Bone marrow (tissue), 2 donors: ENCODE measurements around the gene MAP2K6.

Experiments used
- DNase-seq, 2 donors: peaks; one replicate each; lab custom pipeline; 2025; lab: John Stamatoyannopoulos, UW

MAP2K6 gene

DNA sequence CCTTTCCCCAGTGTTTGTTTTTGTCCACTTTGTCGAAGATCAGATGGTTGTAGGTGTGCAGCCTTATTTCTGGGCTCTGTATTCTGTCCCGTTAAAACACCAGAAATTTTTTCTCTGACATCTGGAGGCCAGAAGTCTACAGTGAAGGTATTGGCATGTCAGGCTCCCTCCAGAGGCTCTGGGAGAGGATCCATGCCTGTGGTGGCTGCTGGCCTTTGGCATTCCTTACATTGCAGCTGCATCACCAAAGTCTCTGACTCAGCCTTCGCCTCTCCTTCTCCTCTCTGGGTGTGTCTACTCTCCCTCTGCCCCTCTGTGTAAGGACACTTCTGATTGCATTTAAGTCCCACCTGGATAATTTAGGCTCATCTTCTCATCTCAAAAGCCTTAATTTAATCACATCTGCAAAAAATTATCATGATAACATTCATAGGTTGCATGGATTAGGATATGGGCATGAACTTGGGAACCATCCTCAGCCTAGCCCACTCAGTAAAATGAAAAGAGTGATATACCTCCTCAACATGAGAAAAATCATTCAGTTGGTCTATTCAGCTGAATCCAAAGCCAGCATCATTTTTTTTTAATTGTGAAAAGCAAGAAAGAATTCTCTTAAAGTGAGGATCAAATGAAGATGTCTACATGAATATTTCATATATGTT is 78.0 kb downstream of the MAP2K6 start:
- no peak for DNase-seq

- DNase-seq: no peak
Measured at GRCh38 chr17:69495787-69496186, 81.3 kb downstream of the MAP2K6 start.

GRCh38 chr17:69497161-69497560 is 82.7 kb downstream of the MAP2K6 start:
- no peak for DNase-seq

DNA sequence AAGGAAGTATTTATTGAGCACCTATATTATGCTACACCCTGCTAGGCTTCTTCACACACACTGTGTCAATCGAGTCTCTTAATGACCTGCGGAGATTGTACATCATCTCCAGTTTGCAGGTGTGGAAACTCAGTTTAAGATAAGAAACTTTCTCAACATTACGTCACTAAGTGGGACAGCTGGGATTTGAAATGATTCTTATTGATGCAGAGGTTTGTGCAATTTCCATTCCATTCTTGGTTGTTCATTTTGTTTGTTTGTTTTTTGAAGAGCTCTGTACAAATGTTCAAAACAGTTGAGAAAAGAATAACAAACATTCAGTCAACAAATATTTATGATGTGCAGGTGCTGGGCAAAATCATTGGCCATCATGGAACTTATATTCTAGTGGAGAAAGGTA is 84.8 kb downstream of the MAP2K6 start:
- no peak for DNase-seq

GRCh38 chr17:69500911-69501429 is 86.5 kb downstream of the MAP2K6 start:
- no peak for DNase-seq

DNA sequence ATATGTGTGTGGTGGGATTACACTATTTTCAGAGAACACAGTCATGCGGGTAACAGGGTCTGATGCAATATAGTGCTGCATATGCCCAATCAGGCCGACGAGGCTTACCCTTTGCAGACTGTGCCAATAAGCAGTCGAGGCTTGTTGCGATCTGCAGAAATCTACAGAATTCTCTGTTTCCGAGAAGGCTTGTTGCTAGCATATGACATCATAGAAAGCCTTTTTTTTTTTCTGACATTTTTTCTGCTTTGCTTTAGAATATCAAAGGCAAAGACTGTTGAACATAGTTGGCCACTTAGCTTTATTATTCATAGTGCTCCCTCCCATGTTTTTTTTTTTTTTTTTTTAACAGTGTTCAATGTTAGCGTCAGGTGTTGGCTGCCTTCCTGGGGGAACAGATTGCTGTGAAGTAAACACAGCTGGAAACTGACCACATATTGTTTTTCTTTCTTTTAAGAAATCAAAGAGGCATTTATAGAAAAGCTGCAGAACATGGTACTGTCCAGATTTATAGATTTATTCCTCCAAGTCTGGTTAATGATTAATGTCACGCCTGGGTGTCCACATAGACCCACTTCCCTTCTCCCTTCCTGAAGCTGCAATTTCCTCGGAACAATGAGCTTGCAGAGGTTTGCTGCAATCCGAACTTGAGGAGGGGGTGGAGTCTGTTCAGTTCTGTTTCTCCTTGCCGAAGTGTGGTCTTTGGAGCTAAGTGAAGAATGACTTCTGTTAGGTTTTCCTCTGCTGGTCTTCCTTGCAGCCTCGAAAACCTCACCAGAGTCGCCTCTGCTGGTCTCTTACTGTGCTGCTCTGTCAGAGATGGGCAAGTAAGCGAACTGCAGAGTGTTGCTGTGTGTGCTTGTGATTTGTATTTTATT is 87.3 kb downstream of the MAP2K6 start:
- no peak for DNase-seq

- no peak for DNase-seq
Measured at GRCh38 chr17:69503711-69504110, 89.2 kb downstream of the MAP2K6 start.

DNA sequence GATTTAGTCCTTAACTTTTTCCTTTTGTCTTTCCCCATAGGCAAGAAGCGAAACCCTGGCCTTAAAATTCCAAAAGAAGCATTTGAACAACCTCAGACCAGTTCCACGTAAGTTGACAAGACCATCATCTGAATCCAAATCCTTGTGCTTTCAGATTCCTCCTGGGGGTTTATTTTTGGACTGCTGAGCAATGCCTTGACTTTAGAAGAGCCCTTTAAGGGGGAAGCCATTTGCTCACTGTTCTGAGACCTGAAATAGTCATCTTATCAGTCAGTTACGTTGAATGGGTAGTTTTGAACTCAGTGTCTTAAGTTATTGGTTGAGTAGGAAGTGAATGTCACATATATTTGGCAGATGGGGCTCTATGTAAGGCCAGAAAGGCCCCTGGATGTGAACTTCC is 91.2 kb downstream of the MAP2K6 start:
- no peak for DNase-seq

- DNase-seq: no peak
Measured at GRCh38 chr17:69506489-69506888, 92.0 kb downstream of the MAP2K6 start.

- no peak for DNase-seq
Measured at GRCh38 chr17:69508814-69509213, 94.3 kb downstream of the MAP2K6 start.

DNA sequence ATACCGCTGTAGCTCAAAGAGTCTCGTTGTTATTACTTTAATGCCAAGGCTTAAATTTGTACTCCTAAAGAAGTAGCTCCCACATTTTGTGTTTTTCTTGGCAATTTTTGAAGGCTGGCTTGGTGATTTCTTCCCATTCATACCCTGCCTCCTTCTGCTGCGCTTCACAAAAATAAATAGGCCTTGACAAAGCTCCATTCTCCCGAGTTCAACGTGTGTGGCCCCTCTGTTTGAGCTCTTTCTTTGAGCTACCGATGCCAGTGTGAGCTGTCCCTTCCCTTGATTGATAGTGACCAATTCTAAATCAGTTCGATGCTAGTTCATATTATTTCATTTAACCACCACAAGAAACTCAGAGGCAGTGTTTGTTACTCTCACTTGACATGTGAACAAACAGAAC is 96.8 kb downstream of the MAP2K6 start:
- DNase-seq: no peak

- DNase-seq: no peak
Measured at GRCh38 chr17:69512946-69513345, 98.4 kb downstream of the MAP2K6 start.

- DNase-seq: no peak
Measured at GRCh38 chr17:69516225-69516624, 101.7 kb downstream of the MAP2K6 start.

GRCh38 chr17:69516911-69517310 is 102.4 kb downstream of the MAP2K6 start:
- DNase-seq: no peak

- DNase-seq: no peak
Measured at GRCh38 chr17:69518951-69519350, 104.5 kb downstream of the MAP2K6 start.

GRCh38 chr17:69523244-69523861 is 108.9 kb downstream of the MAP2K6 start:
- no peak for DNase-seq

- DNase-seq: no peak
Measured at GRCh38 chr17:69524854-69525253, 110.4 kb downstream of the MAP2K6 start.

GRCh38 chr17:69525920-69526841 is 111.7 kb downstream of the MAP2K6 start:
- DNase-seq: peak in 1 of 2 donors; percentile 2

- no peak for DNase-seq
Measured at GRCh38 chr17:69528035-69528434, 113.5 kb downstream of the MAP2K6 start.

GRCh38 chr17:69533481-69534234 is 119.2 kb downstream of the MAP2K6 start:
- no peak for DNase-seq

GRCh38 chr17:69534235-69534621 is 119.7 kb downstream of the MAP2K6 start:
- no peak for DNase-seq
